SKM-1 treated with dmso at 0.1 percent for 144 hours (cell line): ENCODE measurements around the gene PRPF4.

Source experiments
- DNase-seq: peaks from one replicate; lab custom pipeline; 2025; ENCODE audit not compliant: unreplicated experiment; lab: John Stamatoyannopoulos, UW

Gene PRPF4

DNA sequence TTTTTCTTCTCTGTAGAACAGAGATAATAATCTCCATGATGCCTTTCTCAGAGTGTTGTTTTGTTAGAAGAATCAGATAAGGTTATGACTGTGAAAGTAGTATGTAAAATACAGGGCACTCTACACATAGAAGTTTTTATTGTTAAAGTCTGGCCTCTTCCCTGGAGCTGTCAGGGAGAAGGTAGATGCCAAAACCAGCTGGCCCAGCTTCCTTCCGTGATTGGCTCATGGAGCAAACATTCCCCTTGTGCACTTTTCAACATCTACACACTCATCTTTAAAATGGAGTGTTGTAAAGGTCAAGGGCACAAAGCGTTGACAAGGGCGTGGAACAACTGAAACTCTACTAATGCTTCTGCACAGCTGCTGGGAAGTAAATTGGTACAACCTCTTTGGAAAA is 35.1 kb downstream of the PRPF4 start:
- DNase-seq = no peak

GRCh38 chr9:113311961-113312360 is 36.5 kb downstream of the PRPF4 start:
- DNase-seq = no peak

- DNase-seq = no peak
Observed at GRCh38 chr9:113313261-113313660, 37.8 kb downstream of the PRPF4 start.

- DNase-seq = no peak
Observed at GRCh38 chr9:113315231-113315630, 39.8 kb downstream of the PRPF4 start.

- DNase-seq = no peak
Observed at GRCh38 chr9:113316030-113316429, 40.6 kb downstream of the PRPF4 start.

DNA sequence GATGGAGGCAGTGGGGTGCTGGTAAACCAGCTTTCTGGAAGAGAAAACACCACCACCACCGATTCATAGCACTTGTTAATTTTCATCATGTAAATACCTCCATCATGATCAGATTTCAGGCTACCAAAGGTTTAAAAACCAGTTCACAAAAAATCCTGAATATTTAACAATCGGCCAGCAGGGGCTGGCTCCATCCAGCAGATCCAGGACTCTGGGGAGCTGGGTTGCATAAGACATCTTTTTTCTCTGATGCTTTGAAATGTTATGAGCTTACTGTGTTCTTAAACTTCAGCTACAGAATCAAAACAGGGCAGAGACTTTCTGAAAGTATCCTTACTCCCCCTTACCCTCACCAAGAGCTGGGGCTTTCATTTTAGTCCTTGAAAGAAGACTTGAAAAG is 42.3 kb downstream of the PRPF4 start:
- no peak for DNase-seq

DNA sequence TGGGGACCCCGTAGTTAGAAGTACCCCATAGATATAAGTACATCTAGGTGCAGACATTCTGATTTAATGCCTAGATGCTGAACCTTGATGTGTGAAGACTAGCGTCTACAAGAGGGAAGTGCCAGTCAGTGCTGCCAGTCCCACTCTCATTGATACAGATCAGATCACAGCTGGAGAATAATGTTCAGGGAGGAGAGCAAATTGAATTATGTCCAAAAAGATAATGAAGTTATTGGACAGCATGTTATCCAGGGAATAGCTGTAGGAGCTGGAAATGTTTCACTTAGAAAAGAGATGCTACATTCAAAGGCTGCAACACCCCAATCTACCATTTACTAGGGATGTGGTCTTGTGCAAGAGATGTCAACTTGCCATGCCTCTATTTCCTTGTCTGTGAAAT is 43.6 kb downstream of the PRPF4 start:
- DNase-seq = no peak

DNA sequence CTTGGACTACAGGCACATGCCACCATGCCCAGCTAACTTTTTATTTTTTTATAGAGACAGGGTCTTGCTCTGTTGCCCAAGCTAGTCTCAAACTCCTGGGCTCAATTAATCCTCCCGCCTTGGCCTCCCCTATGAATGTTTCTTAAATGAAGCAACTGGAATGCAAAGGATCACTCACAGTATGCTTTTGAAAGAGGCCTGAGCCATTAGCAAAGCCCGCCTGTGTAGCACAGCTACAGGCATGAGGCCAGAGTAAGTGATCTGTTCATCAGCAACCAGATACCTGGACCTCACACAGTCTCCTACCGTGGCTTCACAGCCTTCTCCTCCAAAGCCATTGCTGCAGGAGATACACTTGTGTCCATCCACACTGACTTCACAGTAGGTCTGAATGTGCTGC is 44.6 kb downstream of the PRPF4 start:
- DNase-seq = no peak

DNA sequence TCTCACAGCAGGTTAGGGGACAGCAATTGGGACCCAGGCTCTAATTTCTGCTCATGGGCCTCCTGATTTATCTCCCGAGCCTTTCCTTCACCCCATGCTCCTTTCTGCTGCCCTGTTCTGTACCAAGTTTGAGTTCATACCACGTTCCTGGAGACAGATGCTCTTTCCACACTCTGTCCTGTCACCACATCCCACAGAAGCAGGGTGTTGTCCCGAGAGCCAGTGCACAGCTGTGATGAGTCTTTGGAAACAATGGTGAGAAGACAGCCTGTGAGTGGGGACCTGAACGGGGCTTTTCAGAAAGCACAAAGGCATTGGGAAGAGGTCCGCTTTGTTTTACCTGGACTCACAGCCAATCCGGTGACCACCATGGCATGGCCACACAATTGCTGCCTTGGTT is 47.2 kb downstream of the PRPF4 start:
- no peak for DNase-seq

- no peak for DNase-seq
Observed at GRCh38 chr9:113326230-113326629, 50.8 kb downstream of the PRPF4 start.

DNA sequence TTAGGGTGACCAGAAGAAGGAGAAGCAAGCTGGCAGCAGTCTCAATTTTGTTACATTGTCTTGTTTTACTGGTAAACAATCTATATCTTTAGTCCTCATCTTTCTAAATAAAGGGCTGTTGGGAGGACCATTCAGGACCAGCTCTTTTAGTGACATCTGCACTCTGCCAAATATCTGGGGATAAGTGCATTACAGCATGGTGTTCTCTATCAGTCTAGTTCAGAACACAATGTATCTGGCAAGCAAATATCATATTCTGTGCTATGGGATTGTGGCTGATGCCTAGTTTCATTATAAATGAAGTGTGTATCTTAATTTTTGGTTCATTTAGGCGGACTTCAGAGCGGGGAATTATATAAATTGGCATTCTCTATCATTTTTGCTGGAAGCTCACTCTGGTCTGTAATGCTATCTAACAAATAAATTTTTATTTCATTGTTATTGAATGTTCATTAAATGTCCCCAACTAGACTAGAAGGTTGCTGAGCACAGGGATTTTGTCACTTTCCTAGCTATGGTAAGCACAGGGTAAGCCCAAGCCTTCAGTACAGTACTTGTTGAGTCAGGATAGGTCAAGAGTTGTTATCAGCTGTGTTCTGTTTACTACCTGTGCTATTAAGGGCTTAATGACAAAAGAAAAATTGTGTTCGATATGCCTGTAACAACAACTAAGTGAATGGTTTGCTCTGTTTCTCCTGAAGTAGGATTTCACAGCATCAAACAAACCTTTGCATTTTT is 52.8 kb downstream of the PRPF4 start:
- DNase-seq = no peak

GRCh38 chr9:113331780-113332179 is 56.3 kb downstream of the PRPF4 start:
- no peak for DNase-seq

DNA sequence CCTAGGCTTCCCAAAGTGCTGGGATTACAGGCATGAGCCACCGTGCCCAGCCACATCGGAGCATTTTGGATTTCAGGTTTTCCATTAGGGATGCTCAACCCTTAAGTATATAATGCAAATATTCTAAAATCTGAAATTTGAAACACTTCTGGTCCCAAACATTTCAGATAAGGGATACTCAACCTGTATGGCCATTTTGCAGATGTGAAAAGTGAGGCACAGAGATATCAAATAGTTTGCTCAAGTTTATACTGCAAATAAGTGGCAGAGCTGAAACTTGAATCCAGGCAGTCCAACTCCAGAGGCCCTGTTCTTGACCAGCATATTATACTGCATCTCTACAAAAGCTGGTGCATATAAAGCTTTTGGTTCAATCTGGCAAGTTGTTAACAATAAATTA is 62.3 kb downstream of the PRPF4 start:
- DNase-seq = no peak

- DNase-seq = peak; percentile 48
Observed at GRCh38 chr9:113340011-113340699, 64.7 kb downstream of the PRPF4 start, which contains the start of gene WDR31. WDR31 (minus strand) TSS chr9:113340275; CDS start chr9:113332022, 8,253 bp downstream.

- DNase-seq = no peak
Observed at GRCh38 chr9:113341712-113342410, 66.4 kb downstream of the PRPF4 start.
